ENCODE measurements around the gene TPRG1L.
A peak's percentile ranks its signal among the peaks of the same experiment; 100 is the strongest.

TPRG1L gene

DNA sequence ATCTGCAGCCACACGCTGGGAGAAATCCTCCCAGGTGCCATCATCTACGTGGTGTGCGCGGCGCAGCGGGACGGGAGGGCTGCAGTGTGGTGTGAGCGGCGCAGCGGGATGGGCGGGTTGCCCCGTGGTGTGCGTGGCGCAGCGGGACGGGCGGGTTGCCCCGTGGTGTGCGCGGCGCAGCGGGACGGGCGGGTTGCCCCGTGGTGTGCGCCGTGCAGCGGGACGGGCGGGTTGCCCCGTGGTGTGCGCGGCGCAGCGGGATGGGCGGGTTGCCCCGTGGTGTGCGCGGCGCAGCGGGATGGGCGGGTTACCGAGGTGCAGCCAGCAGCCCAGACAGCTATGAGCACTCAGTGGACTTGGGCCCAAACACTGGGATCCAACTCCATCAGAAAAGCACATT, 20.4 kb downstream of the TPRG1L start:
- DNase-seq (ENCODE audit: low read depth): no peak

DNA sequence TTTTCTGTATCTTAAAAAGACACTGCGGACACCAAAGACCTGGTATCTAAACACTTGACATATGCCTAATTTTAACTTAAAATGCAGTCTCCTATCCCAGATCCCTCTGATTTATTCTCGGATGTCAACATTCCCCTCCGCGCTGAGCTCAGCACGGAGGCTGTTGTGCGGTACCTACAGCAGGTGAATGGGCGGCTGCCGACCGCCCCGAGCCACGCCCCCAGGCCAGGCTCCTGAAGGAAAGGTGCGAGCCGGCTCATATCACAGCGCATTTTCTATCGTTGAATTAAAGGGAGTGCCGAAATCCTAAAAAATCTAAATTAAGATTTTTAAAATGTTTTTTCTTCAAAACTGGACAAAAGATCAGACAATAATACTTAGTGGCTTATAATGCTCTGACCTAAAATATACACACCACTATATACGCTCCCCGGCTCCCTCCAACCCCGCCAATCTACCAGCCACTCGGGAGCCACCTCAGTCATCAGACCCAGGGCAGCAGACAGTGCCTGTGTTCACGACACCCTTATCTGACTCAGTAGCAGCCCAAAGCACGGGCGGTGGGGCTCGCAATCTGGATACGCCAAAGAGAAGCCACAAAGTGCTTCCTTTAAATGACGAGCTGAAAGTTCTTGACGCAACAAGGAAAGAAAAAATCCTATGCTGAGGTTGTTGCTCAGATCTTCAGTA, 21.0 kb downstream of the TPRG1L start:
- no peak for DNase-seq (ENCODE audit: low read depth)

DNA sequence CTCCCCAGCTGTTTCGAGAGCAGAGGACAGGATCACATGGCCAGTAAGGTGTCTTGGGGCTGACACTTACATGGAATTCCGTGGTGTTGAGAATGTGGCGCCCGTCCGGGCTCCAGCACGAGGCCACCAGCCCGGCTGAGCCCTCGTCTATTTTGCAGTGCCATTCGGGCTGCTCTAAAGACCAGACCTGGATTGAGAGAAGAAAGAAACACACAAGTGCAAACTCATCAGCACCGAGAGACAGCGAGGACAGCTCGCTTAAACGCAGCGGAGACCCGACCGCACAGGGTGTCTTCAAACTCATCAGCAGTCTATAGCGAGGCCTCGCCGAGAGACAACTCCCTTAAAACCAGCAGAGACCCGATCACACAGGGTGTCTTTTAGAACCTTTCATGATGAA, 21.8 kb downstream of the TPRG1L start:
- DNase-seq (ENCODE audit: low read depth): no peak

GRCh38 chr1:3649342-3650247, 24.8 kb downstream of the TPRG1L start, which contains the start of gene WRAP73:
TSS of gene WRAP73 (minus strand) at chr1:3650103. CDS start at chr1:3649999, 104 bp downstream.
- peak; percentile 70 for DNase-seq (ENCODE audit: low read depth)

DNA sequence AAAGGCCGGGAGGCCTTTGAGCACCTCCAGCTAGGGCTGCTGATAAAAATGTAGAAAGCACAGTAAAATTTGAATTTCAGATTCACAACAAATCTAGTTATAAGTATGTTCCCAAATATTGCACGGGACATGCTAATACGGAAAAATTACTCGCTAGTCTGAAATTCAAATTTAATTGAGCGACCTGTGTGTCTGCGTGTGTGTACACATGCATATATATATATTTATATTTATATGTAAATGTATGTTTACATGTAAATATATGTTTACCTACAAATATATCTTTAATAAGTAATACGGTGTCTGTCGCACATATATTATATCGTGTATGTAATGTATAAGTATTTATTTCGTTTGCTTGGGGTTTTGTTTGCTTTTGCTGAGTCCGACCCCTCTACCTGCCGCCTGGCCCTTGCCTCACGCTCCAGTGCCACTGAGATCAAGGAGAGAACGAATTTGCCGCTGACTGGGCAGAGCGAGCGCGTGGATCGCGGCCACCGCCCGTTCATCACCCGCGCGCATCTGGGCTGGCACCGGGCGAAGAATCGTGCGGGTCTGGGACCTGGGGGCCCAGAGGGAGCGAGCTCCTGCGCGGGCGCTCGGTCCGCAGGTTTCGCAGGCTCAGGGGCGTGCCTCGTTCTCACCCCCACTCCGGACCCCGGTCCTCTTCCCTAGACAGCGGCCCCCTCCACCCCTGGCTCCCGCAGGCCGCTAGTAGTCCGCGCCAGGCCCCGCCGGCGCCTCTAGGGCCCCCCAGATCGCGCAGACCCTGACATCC, 25.6 kb downstream of the TPRG1L start:
- no peak for DNase-seq (ENCODE audit: low read depth)

DNA sequence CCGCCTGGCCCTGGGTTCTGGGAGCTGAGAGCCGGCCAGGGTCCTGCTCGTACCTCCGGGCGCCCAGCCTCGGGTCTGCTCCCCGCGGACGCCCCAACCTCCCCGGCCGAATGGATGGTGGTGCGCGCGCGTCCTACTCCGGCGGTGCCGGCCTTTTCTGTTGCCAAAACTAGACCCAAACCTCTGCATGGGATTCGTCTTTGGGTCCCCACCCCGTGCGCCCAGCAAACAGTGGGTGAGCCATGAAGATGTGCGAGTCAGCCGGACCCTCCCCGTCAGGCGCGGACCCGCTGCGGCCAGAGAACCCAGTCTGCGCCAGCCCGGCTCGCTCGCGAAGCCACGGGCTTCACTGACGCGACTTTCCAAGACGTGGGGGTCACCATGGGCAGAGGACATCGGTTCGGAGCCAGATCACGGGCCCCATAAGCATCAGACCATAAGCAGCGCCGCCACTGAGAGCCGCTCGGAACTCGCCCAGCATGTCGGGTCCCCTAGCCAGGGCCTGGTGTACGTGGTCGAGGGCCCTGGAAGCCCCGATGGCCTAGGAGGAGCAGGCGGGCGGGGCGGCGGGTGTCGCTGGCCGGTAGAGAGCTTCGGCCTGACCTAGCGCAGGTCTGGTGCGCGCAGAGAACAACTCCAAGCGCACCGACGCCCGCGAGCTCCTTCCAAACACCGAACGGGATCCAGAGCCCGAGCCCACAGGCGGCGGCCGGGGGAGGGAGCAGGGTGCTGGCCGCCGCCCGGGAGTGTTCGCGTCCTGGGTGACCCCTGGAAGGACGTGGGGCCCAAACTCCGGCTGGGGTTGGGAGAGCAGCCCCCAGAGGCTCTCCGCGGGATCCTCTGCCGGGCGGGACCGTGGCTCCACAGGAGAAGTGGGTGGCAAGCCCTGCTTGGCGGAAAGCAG, 26.5 kb downstream of the TPRG1L start:
- DNase-seq (ENCODE audit: low read depth): no peak

- no peak for DNase-seq (ENCODE audit: low read depth)
These were observed 27.2 kb downstream of the TPRG1L start, which contains the start of gene TP73 for GRCh38 chr1:3651930-3652547. TSS of gene TP73 (plus strand) at chr1:3652516. CDS start at chr1:3682366, 29,850 bp downstream.

DNA sequence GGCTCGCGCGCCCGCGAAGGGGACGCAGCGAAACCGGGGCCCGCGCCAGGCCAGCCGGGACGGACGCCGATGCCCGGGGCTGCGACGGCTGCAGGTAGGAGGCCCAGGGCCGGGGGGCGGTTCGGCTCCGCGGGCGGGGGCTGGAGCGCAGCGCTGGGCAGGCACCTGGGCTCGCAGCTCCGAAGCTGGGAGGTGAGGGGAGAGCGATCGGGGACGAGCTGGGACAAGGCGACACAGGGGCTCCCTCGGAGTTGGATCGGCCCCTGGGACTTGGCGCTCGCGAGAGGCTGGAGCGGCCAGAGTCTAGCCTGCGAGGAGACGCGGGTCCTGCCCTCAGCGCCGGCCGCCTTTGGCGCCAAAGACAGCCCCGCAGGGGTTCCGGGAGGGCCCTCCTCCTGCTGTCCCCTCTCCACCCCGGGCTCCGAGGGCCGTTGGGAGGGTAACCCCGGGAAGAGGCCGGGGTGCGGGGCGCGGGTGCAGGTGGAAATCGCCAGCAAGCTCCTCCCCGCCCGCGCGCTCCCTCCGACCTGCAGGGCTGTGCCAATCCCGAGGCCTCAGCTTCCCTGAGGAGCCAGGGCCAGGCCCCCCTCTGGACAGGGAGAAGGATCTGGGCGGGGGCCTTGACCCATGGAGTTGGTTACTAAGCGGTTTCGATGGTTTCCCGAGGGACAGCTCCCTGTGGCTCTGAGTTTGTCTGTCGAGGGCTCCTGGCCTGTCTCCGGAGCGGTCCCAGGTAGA, 27.9 kb downstream of the TPRG1L start:
- DNase-seq (ENCODE audit: low read depth): no peak

DNA sequence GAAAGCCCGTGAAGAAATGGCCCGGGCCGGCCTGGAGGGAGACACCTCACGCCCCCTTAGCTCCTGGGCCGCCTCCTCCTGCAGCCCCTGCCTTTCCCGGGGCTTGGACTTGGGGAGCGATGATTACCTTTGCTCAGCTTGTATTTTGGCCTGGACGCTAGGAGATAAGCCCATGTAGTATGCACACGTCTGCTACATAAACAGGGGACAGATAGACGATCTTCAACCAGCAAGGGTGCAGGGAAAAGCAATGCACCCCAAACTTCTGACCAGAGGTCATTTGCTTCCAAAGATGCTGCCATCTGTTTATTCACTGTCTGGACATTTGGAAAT, 28.4 kb downstream of the TPRG1L start:
- no peak for DNase-seq (ENCODE audit: low read depth)

- no peak for DNase-seq (ENCODE audit: low read depth)
These were observed 29.9 kb downstream of the TPRG1L start for GRCh38 chr1:3654549-3655281.

DNA sequence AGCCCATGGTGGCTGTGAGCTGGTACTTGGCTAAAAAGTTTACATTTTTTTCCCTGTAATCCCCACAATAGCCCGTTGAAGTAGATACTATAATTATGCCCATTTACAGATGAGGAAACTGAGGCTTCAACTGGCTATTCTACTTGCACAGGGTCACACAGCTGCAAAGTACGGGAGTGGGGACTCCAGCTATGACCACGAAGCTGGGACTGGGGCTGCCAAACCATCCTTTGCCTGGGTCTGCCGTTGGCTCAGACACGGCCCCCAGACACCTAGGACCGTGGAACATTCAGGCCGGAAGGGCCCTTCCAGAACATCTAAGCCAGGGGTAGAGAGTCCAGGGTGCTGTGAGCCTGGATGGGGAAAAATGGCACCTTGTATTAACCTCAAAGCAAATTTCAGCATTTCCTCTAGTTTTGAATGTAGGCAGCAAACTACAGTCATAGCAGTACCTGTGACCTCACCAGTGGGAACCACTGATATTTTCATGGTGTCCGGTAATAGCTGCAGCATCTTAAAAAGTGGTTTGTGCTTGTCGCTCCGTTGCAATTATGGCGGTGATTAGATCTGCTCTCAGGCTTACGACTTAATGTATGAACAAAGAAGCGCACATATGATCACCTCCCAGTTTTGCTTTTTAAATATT, 31.8 kb downstream of the TPRG1L start:
- no peak for DNase-seq (ENCODE audit: low read depth)

DNA sequence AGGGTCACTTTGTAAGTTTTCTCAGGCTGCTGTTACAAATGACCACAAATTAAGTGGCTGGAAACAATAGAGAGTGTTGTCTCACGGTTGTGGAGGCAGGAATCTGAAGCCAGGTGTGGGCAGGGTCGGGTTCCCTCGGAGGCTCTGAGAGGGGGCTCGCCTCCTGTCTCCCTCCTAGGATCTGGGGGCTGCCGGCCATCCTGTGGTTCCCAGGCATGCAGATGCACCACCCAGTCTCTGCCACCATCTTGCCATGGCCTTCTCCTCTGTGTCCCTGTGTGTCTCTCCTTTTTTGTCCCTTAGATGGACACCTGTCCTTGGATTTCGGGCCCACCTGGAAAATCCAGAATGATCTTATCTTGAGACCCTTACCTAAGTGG, 32.3 kb downstream of the TPRG1L start:
- DNase-seq (ENCODE audit: low read depth): no peak

GRCh38 chr1:3657578-3658230, 32.9 kb downstream of the TPRG1L start:
- no peak for DNase-seq (ENCODE audit: low read depth)

GRCh38 chr1:3658231-3658615, 33.4 kb downstream of the TPRG1L start:
- DNase-seq (ENCODE audit: low read depth): no peak

DNA sequence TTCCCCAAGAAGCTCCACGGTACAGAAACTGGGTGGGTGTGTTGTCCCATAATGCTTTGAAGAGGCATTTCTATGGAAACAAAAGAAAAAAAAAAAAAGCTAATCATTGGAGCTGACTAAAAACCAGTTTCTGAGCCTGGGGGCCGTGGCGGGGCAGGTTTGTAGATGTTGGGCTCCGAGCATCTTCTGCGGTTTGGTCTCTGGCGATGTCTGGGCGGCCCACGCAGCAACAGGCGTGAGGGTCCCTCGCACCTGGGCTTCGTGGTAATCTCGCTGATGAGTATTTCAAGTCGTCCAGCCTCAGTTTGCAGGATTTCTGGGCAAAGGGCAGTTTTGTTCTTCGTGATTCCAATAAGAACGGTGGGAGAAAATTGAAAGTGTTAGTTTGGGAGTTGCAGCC, 34.3 kb downstream of the TPRG1L start:
- no peak for DNase-seq (ENCODE audit: low read depth)

GRCh38 chr1:3660704-3661103, 35.9 kb downstream of the TPRG1L start:
- DNase-seq (ENCODE audit: low read depth): no peak

- no peak for DNase-seq (ENCODE audit: low read depth)
These were observed 36.8 kb downstream of the TPRG1L start for GRCh38 chr1:3661631-3662030.

GRCh38 chr1:3662080-3662671, 37.4 kb downstream of the TPRG1L start:
- DNase-seq (ENCODE audit: low read depth): no peak
